Stimulated activated CD4-positive, alpha-beta T cell treated with anti-CD3 and anti-CD28 coated beads, Interleukin-1b, Interleukin-23, amount 100 ng/mL, for 1 hour (primary cell): ENCODE measurements around the gene CSTPP1.
"Not testable (repeated sequence)": the region's sequence is repeated elsewhere in the genome, so short reads cannot be mapped to it uniquely, and the experiment has no call there.

Source experiments
- DNase-seq, 2 donors: peaks; one replicate each; pipeline ENCODE4 v3.0.0-alpha.2; 2020; ENCODE audit warnings: low read depth in 2 of 2

The CSTPP1 gene

GRCh38 chr11:47206577-47206976 lies 270.0 kb downstream of the CSTPP1 start:
- DNase-seq: not testable (repeated sequence)

- no peak for DNase-seq
Measured at GRCh38 chr11:47207459-47207858, 270.9 kb downstream of the CSTPP1 start.

- not testable (repeated sequence) for DNase-seq
Measured at GRCh38 chr11:47208008-47208552, 271.5 kb downstream of the CSTPP1 start.

GRCh38 chr11:47208628-47209027 lies 272.1 kb downstream of the CSTPP1 start:
- DNase-seq: no peak
